HG03064 (cell line): ENCODE results near the gene DDR2.
"Not testable (repeated sequence)": the region's sequence is repeated elsewhere in the genome, so short reads cannot be mapped to it uniquely, and the experiment has no call there.

Experiments
- ATAC-seq: cut with Tn5 transposase; IDR thresholded peaks from one replicate; pipeline ENCODE4 v1.9.1; 2021; ENCODE audit warnings: low read depth; ENCODE audit not compliant: unreplicated experiment

The DDR2 gene

GRCh38 chr1:162753998-162754585 is 121.8 kb downstream of the DDR2 start:
- no peak for ATAC-seq

- no peak for ATAC-seq
Measured at GRCh38 chr1:162755306-162755705, 123.0 kb downstream of the DDR2 start.

GRCh38 chr1:162756523-162756922 is 124.3 kb downstream of the DDR2 start:
- no peak for ATAC-seq

GRCh38 chr1:162757476-162757875 is 125.2 kb downstream of the DDR2 start:
- ATAC-seq = no peak

- no peak for ATAC-seq
Measured at GRCh38 chr1:162765788-162766187, 133.5 kb downstream of the DDR2 start.

- ATAC-seq = no peak
Measured at GRCh38 chr1:162772571-162773154, 140.4 kb downstream of the DDR2 start.

GRCh38 chr1:162774007-162774406 is 141.7 kb downstream of the DDR2 start:
- no peak for ATAC-seq

GRCh38 chr1:162779043-162779442 is 146.8 kb downstream of the DDR2 start:
- no peak for ATAC-seq

GRCh38 chr1:162782671-162783070 is 150.4 kb downstream of the DDR2 start:
- ATAC-seq = no peak

- ATAC-seq = not testable (repeated sequence)
Measured at GRCh38 chr1:162784926-162785325, 152.7 kb downstream of the DDR2 start.

GRCh38 chr1:162788783-162789182 is 156.5 kb downstream of the DDR2 start:
- ATAC-seq = not testable (repeated sequence)

GRCh38 chr1:162790303-162790984 is 158.2 kb downstream of the DDR2 start, which contains the start of gene HSD17B7:
TSS of gene HSD17B7 (plus strand) at chr1:162790702. CDS start at chr1:162790801, 99 bp downstream.
- peak; percentile 99 for ATAC-seq

GRCh38 chr1:162790985-162791357 is 158.7 kb downstream of the DDR2 start:
- ATAC-seq = not testable (repeated sequence)

GRCh38 chr1:162794284-162794683 is 162.0 kb downstream of the DDR2 start:
- not testable (repeated sequence) for ATAC-seq

GRCh38 chr1:162796617-162797279 is 164.5 kb downstream of the DDR2 start:
- ATAC-seq = not testable (repeated sequence)

- not testable (repeated sequence) for ATAC-seq
Measured at GRCh38 chr1:162799995-162800830, 167.9 kb downstream of the DDR2 start.

- not testable (repeated sequence) for ATAC-seq
Measured at GRCh38 chr1:162807503-162807902, 175.2 kb downstream of the DDR2 start.

- not testable (repeated sequence) for ATAC-seq
Measured at GRCh38 chr1:162812357-162812756, 180.1 kb downstream of the DDR2 start.

GRCh38 chr1:162818136-162818535 is 185.9 kb downstream of the DDR2 start:
- not testable (repeated sequence) for ATAC-seq

- not testable (repeated sequence) for ATAC-seq
Measured at GRCh38 chr1:162818666-162819065, 186.4 kb downstream of the DDR2 start.
